ENCODE data around the gene UCKL1. TPM values are rescaled to one million over a fixed set of nuclear protein-coding genes. Genes with fewer than 3 reads are reported as not detected.
"Not testable (repeated sequence)": the region's sequence is repeated elsewhere in the genome, so short reads cannot be mapped to it uniquely, and the experiment has no call there.

The UCKL1 gene
- total RNA-seq, 1 donor from 2014 or later = 48.7 TPM

DNA sequence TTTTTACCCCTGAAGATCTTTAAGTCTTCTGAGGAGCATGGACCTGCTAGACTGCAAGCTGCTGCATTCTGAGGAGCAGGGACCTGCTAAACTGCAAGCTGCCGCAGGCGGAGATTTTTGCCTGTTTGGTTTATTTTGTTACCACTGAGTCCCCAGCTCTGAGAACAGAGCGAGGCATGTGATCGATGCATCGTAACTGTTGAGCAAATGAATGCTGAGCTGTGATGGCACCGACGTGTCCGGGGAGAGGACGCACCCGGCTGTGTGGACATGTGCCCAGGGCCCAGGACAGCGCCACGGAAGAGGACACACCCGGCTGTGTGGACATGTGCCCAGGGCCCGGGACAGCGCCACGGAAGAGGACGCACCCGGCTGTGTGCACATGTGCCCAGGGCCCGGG is 37.1 kb downstream of the UCKL1 start:
- no peak for DNase-seq

DNA sequence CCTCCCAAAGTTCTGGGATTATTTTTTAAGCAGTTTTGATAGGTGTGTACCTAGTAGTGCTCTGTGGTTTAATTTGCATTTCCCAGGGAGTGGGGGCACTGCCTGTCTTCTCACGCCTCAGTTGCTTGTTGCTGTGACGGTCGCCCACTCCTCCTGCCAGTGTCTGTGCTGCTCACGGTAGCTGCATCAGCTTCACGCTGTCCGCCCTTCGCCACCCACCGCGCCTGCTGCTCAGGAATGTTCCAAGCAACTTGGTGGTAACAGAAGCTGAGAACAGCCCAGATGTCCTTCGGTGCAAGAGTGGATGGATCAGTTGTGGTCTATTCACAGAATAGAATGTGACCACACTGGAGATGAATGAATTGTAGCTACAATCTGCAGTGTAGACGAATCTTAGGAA is 38.4 kb downstream of the UCKL1 start:
- DNase-seq = no peak

DNA sequence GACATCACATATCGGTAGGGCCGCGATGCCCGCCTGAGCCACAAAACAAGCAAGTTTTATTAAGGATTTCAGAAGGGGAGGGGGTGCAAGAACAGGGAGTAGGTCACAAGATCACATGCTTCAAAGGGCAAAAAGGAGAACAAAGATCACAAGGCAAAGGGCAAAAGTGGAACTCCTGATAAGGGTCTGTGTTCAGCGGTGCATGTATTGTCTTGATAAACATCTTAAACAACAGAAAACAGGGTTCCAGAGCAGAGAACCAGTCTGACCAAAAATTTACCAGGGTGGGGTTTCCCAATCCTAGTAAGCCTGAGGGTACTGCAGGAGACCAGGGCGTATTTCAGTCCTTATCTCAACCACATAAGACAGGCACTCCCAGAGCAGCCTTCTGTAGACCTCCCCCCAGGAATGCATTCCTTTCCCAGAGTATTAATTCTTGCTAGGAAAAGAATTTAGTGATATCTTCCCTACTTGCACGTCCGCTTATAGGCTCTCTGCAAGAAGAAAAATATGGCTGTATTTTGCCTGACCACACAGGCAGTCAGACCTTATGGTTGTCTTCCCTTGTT is 39.8 kb downstream of the UCKL1 start:
- DNase-seq = not testable (repeated sequence)

DNA sequence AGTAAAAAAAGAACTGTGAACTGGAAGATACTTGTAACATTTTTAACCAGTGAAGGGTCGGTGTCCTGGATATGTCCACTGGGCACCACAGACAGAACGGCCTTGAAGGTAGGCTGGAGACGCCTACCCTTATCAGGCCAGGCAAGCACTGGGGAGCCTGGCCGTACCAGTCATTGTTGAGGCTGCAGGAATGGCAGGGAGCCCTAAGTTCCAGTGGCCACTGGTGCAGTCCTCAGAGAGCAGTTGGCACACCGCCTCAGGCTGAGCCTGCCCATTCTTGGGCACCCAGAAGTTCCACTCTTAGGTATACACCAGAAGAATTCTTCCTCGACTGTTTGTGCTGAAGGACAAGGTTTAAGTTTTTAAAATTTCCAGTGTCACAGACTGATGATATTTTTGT is 40.7 kb downstream of the UCKL1 start:
- no peak for DNase-seq

DNA sequence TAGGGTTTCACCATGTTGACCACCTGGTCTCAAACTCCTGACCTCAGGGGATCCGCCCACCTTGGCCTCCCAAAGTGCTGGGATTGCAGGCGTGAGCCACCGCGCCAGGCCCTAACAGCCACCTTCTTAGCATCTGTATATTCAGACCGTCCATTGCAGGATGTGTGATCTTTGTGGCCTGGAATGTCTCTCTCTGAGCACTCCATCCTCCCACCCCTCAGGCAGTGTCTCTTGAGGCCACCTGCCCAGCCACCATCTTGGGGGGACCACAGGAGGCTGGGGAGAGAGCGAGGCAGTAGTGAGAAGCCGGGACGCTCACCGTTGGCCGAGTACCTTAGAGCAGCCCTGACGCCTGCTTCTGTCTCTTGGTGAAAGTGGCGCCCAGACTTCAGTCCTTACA is 42.4 kb downstream of the UCKL1 start:
- no peak for DNase-seq

DNA sequence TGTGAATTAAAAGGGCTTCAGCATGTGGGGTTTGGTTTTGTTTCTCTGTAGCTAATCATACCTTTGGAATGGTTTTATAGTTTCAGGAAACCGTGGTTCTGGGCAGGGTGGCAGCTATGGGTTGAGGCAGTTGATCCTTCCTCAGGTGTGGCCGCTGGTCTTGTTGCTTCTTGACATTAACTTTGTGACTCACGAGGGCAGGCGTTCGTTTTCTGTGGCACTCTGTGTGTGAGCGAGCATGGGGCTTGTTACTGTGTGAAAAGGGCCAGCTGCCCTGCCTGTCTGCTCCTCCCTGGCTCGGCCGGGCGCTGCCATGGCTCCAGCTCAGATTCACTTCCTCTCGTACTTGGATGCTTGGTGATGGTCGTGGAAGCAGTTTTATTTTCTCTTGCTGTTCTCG is 45.0 kb downstream of the UCKL1 start:
- peak; percentile 50 for DNase-seq

DNA sequence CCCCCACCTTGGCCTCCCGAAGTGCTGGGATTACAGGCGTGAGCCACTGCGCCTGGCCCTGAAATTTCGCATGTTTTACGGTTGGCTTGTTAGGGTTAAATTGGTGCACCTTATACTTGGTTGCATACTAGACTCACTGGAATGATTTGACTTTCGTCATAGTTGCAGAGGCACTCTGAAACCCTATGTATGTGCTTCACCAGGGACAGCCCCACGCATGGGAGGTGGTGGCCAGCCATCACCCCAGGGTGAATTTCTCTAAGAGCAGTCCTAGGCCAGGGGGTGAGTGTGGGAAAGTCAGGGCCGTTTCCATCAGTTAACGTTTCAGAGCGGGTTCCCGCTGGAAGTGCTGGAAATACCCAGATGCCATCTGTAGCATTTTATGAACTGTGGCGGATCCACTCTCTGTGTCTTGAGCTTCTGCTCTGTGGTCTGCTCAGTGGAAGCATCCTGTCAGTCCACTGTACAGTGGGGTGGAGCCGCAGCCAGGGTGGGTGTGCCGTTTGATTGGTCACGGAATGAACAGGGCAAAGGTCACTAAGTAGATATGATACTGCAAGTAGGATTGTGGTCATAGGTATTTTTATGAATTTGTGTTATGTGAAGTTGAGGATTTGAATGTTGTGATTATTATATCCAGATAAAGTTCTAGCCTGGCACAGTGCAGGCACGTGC is 48.1 kb downstream of the UCKL1 start:
- no peak for DNase-seq

DNA sequence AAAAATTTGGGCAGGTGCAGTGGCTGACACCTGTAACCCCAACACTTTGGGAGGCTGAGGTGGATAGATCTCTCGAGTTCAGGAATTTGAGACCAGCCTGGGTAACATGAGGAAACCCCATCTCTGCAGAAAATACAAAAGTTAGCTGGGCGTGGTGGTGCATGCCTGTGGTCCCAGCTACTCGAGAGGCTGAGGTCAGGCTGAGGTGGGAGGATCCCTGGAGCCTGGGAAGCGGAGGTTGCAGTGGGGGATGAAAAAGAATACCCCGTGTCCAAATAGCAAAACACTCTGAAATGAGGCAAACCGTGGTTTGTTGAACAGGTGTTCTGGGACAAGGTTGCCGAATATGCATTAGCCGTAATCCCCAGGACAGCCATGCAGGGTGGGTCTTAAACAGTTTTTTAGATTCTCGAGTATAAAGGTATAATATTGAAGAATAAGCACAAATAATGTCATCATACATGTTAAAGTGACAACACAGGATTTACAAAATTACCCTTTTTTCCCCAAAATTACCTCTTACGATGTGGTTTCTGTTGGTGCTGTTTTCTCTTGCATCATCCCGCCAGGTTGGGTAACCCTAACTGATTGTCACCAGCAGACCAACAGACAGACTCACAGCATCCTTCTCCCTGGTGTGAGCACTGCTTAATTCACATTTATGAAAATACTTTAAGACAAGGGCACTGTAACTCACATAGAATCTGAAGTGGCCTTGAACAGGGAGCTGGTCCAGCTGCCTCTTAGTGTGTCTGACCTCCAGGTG is 52.2 kb downstream of the UCKL1 start:
- no peak for DNase-seq

DNA sequence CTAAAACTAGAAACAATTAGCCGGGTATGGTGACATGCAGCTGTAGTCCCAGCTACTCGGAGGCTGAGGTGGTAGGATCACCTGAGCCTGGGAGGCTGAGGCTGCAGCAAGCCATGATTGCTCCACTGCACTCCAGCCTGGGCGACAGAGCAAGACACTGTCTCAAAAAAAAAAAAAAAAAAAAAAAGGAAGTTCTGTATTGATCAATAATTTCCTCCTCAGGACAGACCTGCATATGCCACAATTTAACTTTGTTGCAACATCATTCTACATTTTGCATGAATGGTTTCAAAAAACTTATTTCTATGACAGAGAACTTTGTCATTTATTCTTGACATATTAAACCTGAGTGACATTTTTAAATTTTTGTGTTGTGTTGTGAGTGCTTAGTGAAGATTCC is 55.8 kb downstream of the UCKL1 start:
- no peak for DNase-seq

DNA sequence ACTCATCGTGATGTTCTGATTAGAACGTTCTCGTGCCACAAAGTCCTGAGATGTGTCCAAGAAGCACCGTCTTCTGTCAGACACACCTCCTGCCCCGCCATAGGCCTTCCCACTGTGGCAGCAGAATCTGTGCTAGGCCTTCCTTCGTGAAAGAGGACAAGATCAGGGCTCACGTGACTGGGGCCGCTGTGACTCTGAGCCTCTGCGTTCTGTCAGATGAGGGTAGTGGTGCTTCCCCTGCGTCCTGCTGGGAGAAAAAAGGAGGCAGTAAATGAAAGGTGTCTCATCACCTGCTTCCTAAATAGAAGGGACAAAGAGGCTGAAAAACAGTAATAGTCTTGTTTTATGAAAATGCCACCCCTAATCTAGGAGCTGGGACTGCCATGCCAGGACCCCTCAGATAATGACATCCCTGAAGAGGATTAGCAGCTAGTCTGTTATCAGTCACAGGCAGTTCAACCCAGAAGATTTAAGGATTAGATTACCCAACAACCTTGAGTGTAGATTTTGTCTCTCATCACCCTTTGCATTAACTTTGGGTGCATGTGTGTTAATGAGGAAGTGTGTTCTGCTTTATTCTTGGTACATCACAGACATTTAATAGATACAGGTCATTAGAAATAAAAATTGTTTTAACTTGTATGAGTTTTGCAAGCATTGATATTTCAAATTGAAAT is 57.2 kb downstream of the UCKL1 start:
- DNase-seq = no peak

DNA sequence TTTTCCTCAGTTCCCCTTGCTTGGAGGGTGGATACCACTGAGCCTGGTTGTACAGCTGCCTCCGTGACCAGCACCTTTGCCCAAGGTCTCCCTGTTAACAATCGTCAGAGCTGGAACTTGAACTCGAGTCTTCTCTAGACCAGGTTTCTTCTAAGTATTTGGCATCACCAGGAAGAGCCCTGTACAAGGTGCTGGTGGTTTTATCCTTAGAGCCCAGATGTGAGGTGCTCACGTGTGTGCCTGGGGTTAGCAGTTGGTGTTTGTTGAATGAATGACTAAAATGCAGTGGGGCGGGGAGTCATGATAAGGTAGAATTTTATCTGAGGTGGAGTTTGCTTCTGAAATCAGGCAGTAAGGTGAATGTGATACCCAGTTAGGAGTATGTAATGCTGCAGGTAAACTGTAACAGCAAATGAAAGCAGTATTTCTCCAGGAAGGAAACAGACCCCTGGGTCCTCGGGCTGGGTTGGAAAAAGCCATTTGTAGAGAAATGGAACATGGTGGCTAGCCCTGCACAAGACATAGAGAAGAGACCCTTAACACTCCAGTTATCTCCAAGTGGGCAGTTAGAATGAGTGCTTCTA is 58.1 kb downstream of the UCKL1 start:
- no peak for DNase-seq

DNA sequence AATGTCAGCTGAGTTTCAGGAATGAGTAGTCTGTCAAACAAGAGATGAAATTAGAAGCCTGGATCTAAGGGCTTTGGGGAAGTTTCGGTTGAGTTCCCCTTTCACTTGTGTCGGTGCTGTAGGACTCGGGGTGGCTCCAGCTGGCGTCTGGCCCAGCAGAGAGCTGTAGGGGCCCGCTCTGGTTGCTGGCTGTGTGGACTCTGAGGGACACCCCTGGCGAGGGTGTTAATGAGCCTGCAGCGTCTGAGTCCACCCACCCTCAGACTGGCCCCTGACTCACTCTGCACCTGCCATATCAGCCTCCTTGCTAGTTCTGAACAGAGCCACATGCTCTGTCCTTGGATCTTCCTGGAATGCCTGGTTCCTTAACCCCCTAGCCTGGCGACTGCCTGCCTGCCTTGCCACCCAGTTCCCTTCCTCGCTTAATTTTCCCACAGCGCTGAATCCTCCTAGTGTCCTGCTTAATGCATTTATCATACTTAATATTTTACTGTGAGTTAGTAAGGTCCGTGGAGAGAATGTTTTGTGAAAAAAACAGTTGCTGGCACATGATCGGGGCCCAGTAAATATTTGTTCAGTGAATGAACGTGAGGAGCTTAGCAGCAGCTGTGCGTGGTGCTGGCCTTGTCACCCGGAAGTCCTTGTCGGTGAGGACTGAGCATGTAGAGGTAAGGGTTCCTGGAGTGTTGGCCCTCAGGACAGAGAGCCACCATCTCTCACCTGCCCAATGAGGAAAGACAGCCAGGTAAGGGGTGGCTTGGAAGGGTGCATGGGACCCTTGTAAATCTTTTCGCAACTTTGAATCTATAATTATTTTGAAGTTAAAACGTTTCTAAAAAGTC is 59.7 kb downstream of the UCKL1 start:
- peak; percentile 69 for DNase-seq

DNA sequence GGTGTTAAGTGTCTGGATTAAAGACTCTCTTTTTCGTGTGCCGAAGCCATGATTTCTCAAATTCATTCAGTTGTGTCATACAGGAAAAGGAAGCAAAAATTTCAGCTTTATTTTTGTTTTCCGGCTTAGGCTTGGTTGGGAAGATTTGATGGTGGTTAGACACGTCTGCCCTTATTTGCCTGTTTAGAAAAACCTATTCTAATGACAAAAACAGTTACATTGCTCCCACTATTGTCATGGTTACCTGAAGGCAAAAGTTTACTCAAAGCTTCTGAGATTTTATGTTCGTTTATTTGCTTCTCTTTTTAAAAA is 60.3 kb downstream of the UCKL1 start:
- peak; percentile 60 for DNase-seq

DNA sequence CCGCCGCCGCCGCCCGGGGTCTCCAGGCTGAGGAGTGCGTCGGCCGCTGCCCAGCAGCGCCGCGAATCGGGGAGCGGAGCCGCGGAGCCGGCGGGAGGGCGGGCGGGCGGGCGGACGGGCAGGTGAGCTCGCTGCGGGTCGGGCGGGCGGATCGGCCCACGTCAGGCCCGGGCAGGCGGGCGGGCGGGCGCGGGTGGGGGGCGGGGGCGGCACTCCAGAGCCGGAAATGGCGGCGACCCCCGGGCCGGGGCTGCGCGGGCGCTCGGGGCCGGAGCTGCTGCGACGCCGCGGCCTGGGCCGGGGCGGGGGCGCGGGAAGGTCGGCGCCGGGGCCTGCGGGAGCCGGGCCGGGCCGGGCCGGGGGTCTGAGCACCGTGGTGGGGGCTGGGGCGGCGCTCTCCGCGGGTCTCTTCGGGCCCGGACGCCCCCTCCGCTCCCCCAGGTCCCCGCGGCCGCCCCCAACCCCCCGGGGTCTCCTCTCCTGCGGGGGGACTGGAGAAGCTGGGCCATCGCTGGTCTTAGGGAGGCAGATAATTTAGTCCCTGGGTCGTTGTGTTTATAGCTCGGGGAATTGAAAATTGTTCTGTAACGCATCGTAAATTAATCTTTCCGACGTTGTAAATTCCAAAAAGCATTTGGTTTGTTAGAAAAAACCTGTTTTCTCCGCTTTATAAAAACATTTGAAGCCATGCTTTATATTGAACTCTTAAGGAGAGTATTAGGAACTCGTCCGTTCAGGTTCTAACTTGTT is 60.8 kb downstream of the UCKL1 start:
- DNase-seq = no peak

DNA sequence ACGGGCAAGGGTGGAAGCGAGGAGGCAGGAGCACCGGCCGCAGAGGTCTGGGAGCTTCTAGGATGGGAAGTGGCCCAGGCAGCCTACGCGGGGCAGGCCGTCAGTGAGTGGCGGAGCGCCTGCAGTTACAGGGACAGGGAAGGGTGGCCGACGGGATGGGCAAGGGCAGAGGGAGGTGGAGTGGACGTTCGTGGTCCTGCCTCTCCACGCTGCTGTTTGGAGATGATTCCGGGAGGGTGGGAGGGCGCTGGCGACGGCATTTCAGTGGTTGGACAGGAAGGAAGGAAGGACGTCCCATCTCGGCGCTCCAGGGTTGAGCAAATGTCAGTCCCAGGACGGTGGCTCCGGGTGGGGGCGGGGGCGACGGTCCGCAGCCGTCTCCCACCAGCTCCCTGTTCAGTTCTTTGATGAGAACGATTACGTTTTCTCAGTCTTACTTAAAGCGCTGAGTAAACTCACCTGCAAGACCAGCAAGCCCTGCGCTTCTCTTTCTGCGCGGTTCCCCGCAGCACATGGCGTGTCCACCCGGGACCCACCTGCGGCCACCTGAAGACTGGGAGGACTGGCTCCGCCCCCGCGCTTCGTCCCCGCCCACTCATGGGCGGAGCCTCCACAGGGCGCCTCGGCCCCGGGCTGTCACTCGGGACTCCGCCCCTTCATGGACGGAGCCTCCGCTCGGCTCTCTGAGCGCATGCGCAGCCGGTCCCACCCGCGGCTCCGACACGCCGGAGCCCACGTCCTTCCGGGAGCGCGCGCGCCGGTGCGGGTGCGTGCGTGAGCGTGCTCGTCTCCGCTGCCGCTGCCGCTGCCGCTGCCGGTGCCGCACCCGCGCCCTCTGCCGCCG is 61.6 kb downstream of the UCKL1 start, which contains the start of gene DNAJC5:
DNAJC5 (plus strand) TSS at position 769 of the 844 bp plus-strand sequence. CDS start 33,220 bp downstream, outside the sequence.
- DNase-seq = peak; percentile 98

DNA sequence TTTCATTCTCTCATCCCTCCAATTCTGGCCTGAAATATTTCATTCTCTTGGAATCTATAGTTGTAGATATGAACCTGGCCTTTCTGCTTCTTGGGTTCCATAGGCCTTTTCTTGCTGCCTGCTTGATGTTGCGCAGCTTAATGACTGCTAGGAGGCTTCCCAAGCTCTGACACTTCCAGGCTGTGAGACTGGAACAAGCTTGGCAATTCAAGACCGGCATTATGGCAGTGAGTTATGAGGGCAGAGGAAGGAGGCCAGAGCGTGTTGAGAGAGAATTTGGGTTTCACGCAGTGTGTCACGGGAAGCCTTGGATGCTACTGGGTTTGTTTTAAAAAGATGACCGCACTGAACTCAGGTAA is 62.2 kb downstream of the UCKL1 start:
- DNase-seq = no peak

DNA sequence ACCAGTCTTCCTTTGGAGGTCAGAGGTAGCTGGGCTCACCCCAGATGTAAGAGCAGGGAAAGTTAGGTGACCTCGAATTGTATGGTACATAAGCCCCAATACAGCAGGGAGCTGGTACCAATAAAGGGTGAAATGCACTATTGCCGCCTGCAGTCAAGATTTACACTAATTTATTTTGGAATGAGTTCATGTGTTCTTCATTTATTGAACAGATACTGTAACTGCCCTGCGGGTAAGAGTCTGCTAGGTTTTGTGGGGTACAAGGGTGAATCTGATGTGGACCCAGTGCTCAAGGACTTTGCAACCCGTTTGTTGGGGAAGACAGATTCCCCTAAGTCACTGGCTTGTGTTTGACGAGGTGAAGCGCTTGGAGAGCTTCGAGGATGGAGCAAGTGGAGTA is 63.8 kb downstream of the UCKL1 start:
- DNase-seq = no peak

DNA sequence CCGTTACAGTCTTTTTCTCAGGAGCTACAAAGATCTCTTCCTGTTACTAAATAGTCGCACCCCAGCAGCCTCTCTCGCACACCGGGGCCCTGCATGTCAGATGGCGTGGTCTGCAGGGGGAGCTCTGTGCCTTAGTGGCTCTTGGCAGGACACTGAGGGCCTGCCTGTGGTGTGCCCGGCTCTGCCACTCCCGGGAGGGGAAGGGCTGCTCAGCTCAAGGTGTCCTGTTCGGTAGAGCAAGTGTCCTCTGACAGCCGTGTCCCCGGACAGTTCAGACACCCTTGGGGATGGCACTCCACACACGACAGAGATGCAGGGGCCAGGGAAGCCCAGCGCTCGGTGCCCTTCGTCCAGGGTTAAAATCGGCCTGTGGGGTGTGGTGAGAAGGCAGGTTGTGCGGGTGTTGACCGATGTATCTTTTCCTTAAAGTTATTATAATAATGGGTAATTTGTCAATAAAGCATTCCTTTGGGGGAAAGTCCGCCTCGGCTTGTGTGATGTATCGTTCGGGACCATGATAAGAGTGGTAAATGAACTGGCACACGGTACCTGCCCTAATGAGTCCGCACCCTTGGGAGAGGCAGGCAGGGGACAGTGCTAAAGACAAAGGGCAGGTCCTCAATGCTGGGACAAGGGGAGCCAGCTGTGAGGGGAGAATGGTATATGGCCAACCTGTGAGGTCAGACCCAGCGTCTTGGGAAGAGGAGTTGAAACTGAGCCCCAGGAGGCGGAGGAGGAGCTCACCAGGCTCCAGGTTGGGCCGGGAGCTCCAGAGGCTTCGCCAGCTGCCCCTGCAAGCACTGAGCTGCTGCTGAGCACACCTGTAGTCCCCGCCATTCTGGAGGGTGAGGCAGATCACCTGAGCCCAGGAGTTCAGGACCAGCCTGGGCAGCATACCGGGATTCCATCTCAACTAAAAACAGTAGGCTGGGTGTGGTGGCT is 64.9 kb downstream of the UCKL1 start:
- DNase-seq = no peak

DNA sequence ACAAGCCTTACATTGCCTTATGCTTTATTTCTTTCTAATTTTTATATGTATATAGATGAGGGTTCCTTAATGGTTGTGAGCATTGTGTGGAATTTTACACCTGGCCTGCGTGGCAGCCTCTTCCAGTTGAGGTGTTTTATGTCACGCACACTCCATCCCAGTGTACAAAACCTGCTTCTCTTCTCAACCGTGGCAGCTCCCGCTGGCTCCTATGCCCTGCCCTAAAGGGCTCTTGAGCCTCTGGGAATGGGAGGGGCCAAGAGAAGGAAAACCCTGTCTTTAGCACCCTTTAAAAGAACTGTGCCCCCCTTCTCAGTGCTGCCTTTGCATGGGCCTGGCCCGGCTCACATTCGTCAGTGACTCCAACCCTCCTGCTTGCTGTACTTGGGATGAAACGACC is 65.6 kb downstream of the UCKL1 start:
- DNase-seq = no peak

Data from tongue (tissue), 2 donors.